K562 (cell line): ENCODE results near the gene DAPK1. TPM values are rescaled to one million over a fixed set of nuclear protein-coding genes. Genes with fewer than 3 reads are reported as not detected.
A peak's percentile ranks its signal among the peaks of the same experiment; 100 is the strongest.

Experiments
- BCL6 ChIP-seq: fragments of 250-450 bp; sonication (Bioruptor Pico); IDR thresholded peaks from 2 replicates; pipeline ENCODE4 v1.4.0; 2020
- CBX2 ChIP-seq: fragments of 200-600 bp; sonication (generic); IDR thresholded peaks from one replicate; pipeline ENCODE4 v1.6.1; 2012; ENCODE audit warnings: mild to moderate bottlenecking, low read length, inconsistent platforms; ENCODE audit not compliant: insufficient read depth, poor library complexity, severe bottlenecking
- CBX5 ChIP-seq: IDR thresholded peaks from 2 replicates; pipeline ENCODE4 v1.6.1; 2014; ENCODE audit warnings: low read depth, borderline replicate concordance
- ELF1 ChIP-seq: fragments of 200-800 bp; sonication (Bioruptor generic); IDR thresholded peaks from 2 replicates; pipeline ENCODE4 v1.6.1; 2016; ENCODE audit warnings: missing genetic modification characterization, missing compliant biosample characterization
- HIVEP1 ChIP-seq: fragments of 250-450 bp; sonication (Bioruptor Pico); IDR thresholded peaks from 2 replicates; pipeline ENCODE4 v1.4.0; 2020; ENCODE audit warnings: mild to moderate bottlenecking
- HMGN3 ChIP-seq: IDR thresholded peaks from 2 replicates; pipeline ENCODE4 v1.6.1; 2011; ENCODE audit warnings: borderline replicate concordance, low read depth, mild to moderate bottlenecking, mixed read lengths, low read length; ENCODE audit not compliant: insufficient read length; ENCODE audit errors: extremely low read depth
- TEAD1 ChIP-seq, 2 experiments: fragments of 450-650 bp in 1 of 2; sonication (generic) in 1 of 2; formaldehyde crosslinking; IDR thresholded peaks; 2 replicates each; pipeline versions ENCODE4 v1.4.0 to v1.8.0; 2020 to 2022; ENCODE audit warnings: mild to moderate bottlenecking in 2 of 2, missing genetic modification reagents in 1 of 2
- U2AF2 ChIP-seq: fragments of 200-400 bp; formaldehyde crosslinking; optimal IDR thresholded peaks from 2 replicates; pipeline ENCODE3; 2017; ENCODE audit warnings: low read depth, mild to moderate bottlenecking, low read length
- ZNF77 ChIP-seq: fragments of 250-450 bp; sonication (Bioruptor Pico); IDR thresholded peaks from 2 replicates; pipeline ENCODE4 v1.5.0; 2020
- polyA plus RNA-seq, 8 experiments: library from polyadenylated mRNA; depleted of rRNA in 4 of 8; stranded (reverse) in 5 of 8; unstranded in 3 of 8; fragments of >200 nt; fragmentation: Nextera tagmentation in 2 of 8; fragmentation: Illumina TruSeq in 1 of 8; extraction: Ambion mirVana in 2 of 8; extraction: Trizol in 1 of 8; gene quantifications; 2 replicates each; pipeline versions ENCODE4 v1.2.1 to v1.2.3, GENCODE V29; 2011 to 2014; ENCODE audit warnings: inconsistent platforms in 1 of 8, missing spikeins in 1 of 8
- total RNA-seq, 7 experiments: library from RNA; depleted of rRNA in 6 of 7; stranded (reverse); fragments of >200 nt in 6 of 7; fragmentation: Illumina TruSeq in 2 of 7; extraction: Trizol in 2 of 7; gene quantifications; 2 replicates each; pipeline versions ENCODE4 v1.2.1 to v1.2.3, GENCODE V29; 2011 to 2021; ENCODE audit warnings: low replicate concordance in 1 of 7
- TF ChIP-seq, protein P1 (sequence below): fragments of 200-800 bp; sonication (Bioruptor generic); IDR thresholded peaks from 2 replicates; pipeline ENCODE4 v1.6.1; 2016; ENCODE audit warnings: missing genetic modification characterization, missing compliant biosample characterization
- TF ChIP-seq, protein P2 (sequence below): fragments of 450-650 bp; IDR thresholded peaks from 2 replicates; pipeline ENCODE4 v1.7.0; 2016; ENCODE audit warnings: borderline replicate concordance
- TF ChIP-seq, protein P3 (sequence below): fragments of 450-650 bp; IDR thresholded peaks from 2 replicates; pipeline ENCODE4 v1.6.1; 2016; ENCODE audit warnings: low read depth

Gene DAPK1
- total and polyA plus RNA-seq, 9 of the 15 experiments (the other 6 are each of a cell fraction or from before 2014, with no cell fraction given), result 1.7 to 26.4 (median 15.8) TPM

DNA sequence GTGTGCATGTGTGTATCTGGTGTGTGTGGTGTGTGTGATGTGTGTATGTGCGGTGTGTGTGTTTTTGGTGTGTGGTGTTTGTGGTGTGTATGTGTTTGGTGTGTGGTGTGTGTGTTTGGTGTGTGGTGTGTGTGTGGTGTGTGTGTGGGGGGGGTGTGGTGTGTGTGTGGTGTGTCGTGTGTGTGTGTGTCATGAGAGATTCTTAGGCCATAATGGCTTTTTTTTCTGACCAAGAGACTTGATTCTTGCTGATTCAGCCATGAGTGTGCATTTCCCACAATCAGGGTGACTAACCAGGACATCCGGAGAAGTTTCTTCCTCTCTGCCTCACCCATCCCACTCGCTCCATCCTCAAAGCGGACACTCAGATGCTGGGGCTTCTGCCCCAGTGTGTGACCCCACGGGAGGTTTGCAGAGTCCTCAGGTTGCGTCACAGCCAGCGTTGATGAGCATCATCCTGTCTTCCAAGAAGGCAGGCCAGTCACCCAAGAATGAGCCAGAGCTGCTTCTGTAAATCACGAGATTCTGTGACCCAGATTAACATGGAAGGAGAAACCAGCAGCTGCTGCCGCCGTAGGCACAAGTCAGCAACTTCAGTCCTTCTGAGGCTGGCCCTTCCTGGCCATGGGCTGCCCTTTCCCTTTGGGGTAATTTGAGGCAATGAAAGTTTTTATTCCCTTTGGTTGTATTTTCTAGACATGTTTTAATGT lies 215.8 kb downstream of the DAPK1 start (continued):
- TF ChIP-seq CBX2, result no peak
- TF ChIP-seq, protein P1, sequence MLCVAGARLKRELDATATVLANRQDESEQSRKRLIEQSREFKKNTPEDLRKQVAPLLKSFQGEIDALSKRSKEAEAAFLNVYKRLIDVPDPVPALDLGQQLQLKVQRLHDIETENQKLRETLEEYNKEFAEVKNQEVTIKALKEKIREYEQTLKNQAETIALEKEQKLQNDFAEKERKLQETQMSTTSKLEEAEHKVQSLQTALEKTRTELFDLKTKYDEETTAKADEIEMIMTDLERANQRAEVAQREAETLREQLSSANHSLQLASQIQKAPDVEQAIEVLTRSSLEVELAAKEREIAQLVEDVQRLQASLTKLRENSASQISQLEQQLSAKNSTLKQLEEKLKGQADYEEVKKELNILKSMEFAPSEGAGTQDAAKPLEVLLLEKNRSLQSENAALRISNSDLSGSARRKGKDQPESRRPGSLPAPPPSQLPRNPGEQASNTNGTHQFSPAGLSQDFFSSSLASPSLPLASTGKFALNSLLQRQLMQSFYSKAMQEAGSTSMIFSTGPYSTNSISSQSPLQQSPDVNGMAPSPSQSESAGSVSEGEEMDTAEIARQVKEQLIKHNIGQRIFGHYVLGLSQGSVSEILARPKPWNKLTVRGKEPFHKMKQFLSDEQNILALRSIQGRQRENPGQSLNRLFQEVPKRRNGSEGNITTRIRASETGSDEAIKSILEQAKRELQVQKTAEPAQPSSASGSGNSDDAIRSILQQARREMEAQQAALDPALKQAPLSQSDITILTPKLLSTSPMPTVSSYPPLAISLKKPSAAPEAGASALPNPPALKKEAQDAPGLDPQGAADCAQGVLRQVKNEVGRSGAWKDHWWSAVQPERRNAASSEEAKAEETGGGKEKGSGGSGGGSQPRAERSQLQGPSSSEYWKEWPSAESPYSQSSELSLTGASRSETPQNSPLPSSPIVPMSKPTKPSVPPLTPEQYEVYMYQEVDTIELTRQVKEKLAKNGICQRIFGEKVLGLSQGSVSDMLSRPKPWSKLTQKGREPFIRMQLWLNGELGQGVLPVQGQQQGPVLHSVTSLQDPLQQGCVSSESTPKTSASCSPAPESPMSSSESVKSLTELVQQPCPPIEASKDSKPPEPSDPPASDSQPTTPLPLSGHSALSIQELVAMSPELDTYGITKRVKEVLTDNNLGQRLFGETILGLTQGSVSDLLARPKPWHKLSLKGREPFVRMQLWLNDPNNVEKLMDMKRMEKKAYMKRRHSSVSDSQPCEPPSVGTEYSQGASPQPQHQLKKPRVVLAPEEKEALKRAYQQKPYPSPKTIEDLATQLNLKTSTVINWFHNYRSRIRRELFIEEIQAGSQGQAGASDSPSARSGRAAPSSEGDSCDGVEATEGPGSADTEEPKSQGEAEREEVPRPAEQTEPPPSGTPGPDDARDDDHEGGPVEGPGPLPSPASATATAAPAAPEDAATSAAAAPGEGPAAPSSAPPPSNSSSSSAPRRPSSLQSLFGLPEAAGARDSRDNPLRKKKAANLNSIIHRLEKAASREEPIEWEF (CRISPR knock-in tag), result no peak
- no peak for TF ChIP-seq TEAD1 (CRISPR knock-in tag; IDR thresholded peaks at IDR 0.05)
- TF ChIP-seq, protein P2, sequence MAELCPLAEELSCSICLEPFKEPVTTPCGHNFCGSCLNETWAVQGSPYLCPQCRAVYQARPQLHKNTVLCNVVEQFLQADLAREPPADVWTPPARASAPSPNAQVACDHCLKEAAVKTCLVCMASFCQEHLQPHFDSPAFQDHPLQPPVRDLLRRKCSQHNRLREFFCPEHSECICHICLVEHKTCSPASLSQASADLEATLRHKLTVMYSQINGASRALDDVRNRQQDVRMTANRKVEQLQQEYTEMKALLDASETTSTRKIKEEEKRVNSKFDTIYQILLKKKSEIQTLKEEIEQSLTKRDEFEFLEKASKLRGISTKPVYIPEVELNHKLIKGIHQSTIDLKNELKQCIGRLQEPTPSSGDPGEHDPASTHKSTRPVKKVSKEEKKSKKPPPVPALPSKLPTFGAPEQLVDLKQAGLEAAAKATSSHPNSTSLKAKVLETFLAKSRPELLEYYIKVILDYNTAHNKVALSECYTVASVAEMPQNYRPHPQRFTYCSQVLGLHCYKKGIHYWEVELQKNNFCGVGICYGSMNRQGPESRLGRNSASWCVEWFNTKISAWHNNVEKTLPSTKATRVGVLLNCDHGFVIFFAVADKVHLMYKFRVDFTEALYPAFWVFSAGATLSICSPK, result no peak; the same call in 1 of the 2 replicates
- TF ChIP-seq ELF1 (tag), result peak; percentile 67
- TF ChIP-seq U2AF2, result no peak
- TF ChIP-seq CBX5, result no peak
- TF ChIP-seq HMGN3, result no peak
- no peak for TF ChIP-seq ZNF77
- TF ChIP-seq HIVEP1 (CRISPR knock-in tag), result no peak
- TF ChIP-seq BCL6 (CRISPR knock-in tag), result no peak
- TF ChIP-seq, protein P3, sequence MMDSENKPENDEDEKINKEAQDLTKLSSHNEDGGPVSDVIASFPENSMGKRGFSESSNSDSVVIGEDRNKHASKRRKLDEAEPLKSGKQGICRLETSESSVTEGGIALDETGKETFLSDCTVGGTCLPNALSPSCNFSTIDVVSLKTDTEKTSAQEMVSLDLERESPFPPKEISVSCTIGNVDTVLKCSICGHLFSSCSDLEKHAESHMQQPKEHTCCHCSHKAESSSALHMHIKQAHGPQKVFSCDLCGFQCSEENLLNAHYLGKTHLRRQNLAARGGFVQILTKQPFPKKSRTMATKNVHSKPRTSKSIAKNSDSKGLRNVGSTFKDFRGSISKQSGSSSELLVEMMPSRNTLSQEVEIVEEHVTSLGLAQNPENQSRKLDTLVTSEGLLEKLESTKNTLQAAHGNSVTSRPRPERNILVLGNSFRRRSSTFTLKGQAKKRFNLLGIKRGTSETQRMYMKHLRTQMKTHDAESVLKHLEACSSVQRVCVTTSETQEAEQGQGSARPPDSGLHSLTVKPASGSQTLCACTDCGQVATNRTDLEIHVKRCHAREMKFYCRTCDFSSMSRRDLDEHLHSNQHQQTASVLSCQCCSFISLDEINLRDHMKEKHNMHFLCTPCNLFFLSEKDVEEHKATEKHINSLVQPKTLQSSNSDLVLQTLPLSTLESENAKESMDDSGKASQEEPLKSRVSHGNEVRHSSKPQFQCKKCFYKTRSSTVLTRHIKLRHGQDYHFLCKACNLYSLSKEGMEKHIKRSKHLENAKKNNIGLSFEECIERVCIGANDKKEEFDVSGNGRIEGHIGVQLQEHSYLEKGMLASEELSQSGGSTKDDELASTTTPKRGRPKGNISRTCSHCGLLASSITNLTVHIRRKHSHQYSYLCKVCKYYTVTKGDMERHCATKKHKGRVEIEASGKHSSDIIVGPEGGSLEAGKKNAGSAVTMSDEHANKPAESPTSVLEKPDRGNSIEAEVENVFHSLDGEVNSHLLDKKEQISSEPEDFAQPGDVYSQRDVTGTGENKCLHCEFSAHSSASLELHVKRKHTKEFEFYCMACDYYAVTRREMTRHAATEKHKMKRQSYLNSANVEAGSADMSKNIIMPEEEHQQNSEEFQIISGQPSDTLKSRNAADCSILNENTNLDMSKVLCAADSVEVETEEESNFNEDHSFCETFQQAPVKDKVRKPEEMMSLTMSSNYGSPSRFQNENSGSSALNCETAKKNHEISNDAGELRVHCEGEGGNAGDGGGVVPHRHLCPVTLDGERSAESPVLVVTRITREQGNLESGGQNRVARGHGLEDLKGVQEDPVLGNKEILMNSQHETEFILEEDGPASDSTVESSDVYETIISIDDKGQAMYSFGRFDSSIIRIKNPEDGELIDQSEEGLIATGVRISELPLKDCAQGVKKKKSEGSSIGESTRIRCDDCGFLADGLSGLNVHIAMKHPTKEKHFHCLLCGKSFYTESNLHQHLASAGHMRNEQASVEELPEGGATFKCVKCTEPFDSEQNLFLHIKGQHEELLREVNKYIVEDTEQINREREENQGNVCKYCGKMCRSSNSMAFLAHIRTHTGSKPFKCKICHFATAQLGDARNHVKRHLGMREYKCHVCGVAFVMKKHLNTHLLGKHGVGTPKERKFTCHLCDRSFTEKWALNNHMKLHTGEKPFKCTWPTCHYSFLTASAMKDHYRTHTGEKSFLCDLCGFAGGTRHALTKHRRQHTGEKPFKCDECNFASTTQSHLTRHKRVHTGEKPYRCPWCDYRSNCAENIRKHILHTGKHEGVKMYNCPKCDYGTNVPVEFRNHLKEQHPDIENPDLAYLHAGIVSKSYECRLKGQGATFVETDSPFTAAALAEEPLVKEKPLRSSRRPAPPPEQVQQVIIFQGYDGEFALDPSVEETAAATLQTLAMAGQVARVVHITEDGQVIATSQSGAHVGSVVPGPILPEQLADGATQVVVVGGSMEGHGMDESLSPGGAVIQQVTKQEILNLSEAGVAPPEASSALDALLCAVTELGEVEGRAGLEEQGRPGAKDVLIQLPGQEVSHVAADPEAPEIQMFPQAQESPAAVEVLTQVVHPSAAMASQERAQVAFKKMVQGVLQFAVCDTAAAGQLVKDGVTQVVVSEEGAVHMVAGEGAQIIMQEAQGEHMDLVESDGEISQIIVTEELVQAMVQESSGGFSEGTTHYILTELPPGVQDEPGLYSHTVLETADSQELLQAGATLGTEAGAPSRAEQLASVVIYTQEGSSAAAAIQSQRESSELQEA, result no peak
